Stimulated activated CD4-positive, alpha-beta T cell treated with anti-CD3 and anti-CD28 coated beads, Interleukin-4, amount 100 ng/mL, for 4 hours (primary cell): ENCODE results near the gene GRIN2A.

ENCODE experiments used
- DNase-seq, 2 experiments: peaks; one replicate each; pipeline ENCODE4 v3.0.0-alpha.2; 2020

The GRIN2A gene

GRCh38 chr16:10181196-10182162, 749 bp downstream of the GRIN2A start:
- DNase-seq, result peak in 1 of 2 experiments; percentile 36

GRCh38 chr16:10180771-10181163, 1.5 kb downstream of the GRIN2A start:
- peak in 1 of 2 experiments; percentile 13 for DNase-seq

- DNase-seq, result no peak
Measured at GRCh38 chr16:10180042-10180770, 2.0 kb downstream of the GRIN2A start.

- no peak for DNase-seq
Measured at GRCh38 chr16:10178526-10178925, 3.7 kb downstream of the GRIN2A start.

GRCh38 chr16:10178080-10178479, 4.1 kb downstream of the GRIN2A start:
- no peak for DNase-seq

GRCh38 chr16:10172848-10173655, 9.2 kb downstream of the GRIN2A start:
- no peak for DNase-seq

GRCh38 chr16:10171221-10171620, 11.0 kb downstream of the GRIN2A start:
- DNase-seq, result no peak

GRCh38 chr16:10169904-10170410, 12.3 kb downstream of the GRIN2A start:
- no peak for DNase-seq

GRCh38 chr16:10169031-10169430, 13.2 kb downstream of the GRIN2A start:
- no peak for DNase-seq

GRCh38 chr16:10168258-10168657, 14.0 kb downstream of the GRIN2A start:
- no peak for DNase-seq

GRCh38 chr16:10165643-10166042, 16.6 kb downstream of the GRIN2A start:
- no peak for DNase-seq

GRCh38 chr16:10162981-10163380, 19.2 kb downstream of the GRIN2A start:
- DNase-seq, result no peak

- no peak for DNase-seq
Measured at GRCh38 chr16:10156099-10156498, 26.1 kb downstream of the GRIN2A start.

- no peak for DNase-seq
Measured at GRCh38 chr16:10154389-10154788, 27.8 kb downstream of the GRIN2A start.

- no peak for DNase-seq
Measured at GRCh38 chr16:10153985-10154384, 28.2 kb downstream of the GRIN2A start.

- DNase-seq, result no peak
Measured at GRCh38 chr16:10151718-10152117, 30.5 kb downstream of the GRIN2A start.

- DNase-seq, result no peak
Measured at GRCh38 chr16:10150906-10151305, 31.3 kb downstream of the GRIN2A start.

GRCh38 chr16:10145542-10146035, 36.6 kb downstream of the GRIN2A start:
- no peak for DNase-seq

- DNase-seq, result no peak
Measured at GRCh38 chr16:10141671-10142070, 40.6 kb downstream of the GRIN2A start.

GRCh38 chr16:10138881-10139280, 43.3 kb downstream of the GRIN2A start:
- DNase-seq, result no peak

GRCh38 chr16:10137341-10137740, 44.9 kb downstream of the GRIN2A start:
- DNase-seq, result no peak

- DNase-seq, result no peak
Measured at GRCh38 chr16:10136916-10137315, 45.3 kb downstream of the GRIN2A start.

GRCh38 chr16:10130538-10130937, 51.7 kb downstream of the GRIN2A start:
- no peak for DNase-seq
